GM06990 (cell line): ENCODE results near the gene TDRD12.
"Not testable (repeated sequence)": the region's sequence is repeated elsewhere in the genome, so short reads cannot be mapped to it uniquely, and the experiment has no call there.

Source experiments
- DNase-seq: peaks from one replicate; pipeline ENCODE4 v3.0.0-alpha.2; 2011; ENCODE audit not compliant: insufficient read length; ENCODE audit errors: extremely low read depth
- H3K27me3 ChIP-seq: replicated peaks from 2 replicates; pipeline ENCODE4 v1.6.0; 2011; ENCODE audit warnings: low read length; ENCODE audit not compliant: control insufficient read depth, insufficient read depth
- H3K36me3 ChIP-seq: 2 replicates; pipeline ENCODE4 v1.5.1; 2011; ENCODE audit warnings: low read length; ENCODE audit not compliant: control insufficient read depth, insufficient read depth
- H3K4me3 ChIP-seq: replicated peaks from 2 replicates; pipeline ENCODE4 v1.5.1; 2011; ENCODE audit warnings: low read depth, mild to moderate bottlenecking, control low read depth, low read length
- TF ChIP-seq, protein P1 (sequence below): IDR thresholded peaks from 2 replicates; pipeline ENCODE4 v1.5.1; 2011; ENCODE audit warnings: low read length, control low read depth, mild to moderate bottlenecking, inconsistent platforms; ENCODE audit not compliant: insufficient read depth, poor library complexity, severe bottlenecking

TDRD12 gene

GRCh38 chr19:32750441-32751055, 31.0 kb downstream of the TDRD12 start:
- H3K36me3 ChIP-seq = no peaks in the 10 kb centered on the region
- no peak for DNase-seq
- no peak overlapping the region for H3K4me3 ChIP-seq
- no peaks in the 10 kb centered on the region for H3K27me3 ChIP-seq
- TF ChIP-seq, protein P1, sequence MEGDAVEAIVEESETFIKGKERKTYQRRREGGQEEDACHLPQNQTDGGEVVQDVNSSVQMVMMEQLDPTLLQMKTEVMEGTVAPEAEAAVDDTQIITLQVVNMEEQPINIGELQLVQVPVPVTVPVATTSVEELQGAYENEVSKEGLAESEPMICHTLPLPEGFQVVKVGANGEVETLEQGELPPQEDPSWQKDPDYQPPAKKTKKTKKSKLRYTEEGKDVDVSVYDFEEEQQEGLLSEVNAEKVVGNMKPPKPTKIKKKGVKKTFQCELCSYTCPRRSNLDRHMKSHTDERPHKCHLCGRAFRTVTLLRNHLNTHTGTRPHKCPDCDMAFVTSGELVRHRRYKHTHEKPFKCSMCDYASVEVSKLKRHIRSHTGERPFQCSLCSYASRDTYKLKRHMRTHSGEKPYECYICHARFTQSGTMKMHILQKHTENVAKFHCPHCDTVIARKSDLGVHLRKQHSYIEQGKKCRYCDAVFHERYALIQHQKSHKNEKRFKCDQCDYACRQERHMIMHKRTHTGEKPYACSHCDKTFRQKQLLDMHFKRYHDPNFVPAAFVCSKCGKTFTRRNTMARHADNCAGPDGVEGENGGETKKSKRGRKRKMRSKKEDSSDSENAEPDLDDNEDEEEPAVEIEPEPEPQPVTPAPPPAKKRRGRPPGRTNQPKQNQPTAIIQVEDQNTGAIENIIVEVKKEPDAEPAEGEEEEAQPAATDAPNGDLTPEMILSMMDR = no peak

- TF ChIP-seq, protein P1 = no peak
- no peak overlapping the region for H3K4me3 ChIP-seq
These were observed 31.5 kb downstream of the TDRD12 start for GRCh38 chr19:32751066-32751465.

GRCh38 chr19:32757189-32757588, 37.6 kb downstream of the TDRD12 start:
- H3K36me3 ChIP-seq = no peaks in the 10 kb centered on the region
- H3K4me3 ChIP-seq = no peak overlapping the region
- TF ChIP-seq, protein P1 = no peak
- no peaks in the 10 kb centered on the region for H3K27me3 ChIP-seq
- no peak for DNase-seq

More at GRCh38 chr19:32751066-32751465, 31.5 kb downstream of the TDRD12 start:
- no peak for DNase-seq
- no peaks in the 10 kb centered on the region for H3K27me3 ChIP-seq
- H3K36me3 ChIP-seq = no peaks in the 10 kb centered on the region

DNA sequence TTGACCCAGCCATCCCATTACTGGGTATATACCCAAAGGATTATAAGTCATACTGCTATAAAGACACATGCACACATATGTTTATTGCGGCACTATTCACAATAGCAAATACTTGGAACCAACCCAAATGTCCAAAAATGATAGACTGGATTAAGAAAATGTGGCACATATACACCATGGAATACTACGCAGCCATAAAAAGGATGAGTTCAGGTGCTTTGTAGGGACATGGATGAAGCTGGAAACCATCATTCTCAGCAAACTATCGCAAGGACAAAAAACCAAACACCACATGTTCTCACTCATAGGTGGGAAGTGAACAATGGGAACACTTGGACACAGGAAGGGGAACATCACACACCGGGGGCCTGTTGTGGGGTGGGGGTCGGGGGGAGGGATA, 45.8 kb downstream of the TDRD12 start:
- not testable (repeated sequence) for H3K4me3 ChIP-seq, DNase-seq, H3K36me3 ChIP-seq, H3K27me3 ChIP-seq

DNA sequence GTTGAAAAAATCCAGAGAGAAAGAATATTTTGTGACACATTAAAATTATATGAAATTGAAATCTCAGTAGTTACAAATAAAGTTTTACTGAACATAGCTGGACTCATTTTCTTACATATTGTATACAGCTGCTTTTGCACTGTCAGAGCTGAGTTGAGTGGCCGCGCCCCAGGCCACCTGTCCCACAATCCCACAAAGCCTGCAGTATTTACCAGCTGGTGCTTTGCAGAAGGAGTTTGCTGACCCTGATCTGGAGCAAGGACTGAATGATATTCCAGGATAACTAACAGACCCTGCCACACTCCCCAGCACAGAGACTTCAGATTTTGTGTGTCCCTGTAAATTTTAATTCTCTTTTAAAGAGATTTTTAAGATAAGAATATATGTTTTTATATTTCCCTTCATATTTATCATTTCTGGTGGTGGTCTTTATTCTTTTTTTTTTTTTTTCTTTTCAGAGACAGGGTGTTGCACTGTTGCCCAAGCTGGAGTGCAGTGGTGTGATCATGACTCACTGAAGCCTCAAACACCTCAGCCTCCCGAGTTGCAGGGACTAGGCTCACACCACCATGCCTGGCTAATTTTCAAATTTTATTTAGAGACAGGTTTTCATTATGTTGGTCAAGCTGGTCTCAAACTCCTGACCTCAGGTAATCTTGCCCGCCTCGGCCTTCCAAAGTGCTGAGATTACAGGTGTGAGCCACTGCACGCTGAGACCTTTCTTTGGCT, 48.5 kb downstream of the TDRD12 start:
- TF ChIP-seq, protein P1 = no peak
- H3K4me3 ChIP-seq = no peak overlapping the region
- H3K27me3 ChIP-seq = no peaks in the 10 kb centered on the region; the same call in none of the 2 replicates
- no peaks in the 10 kb centered on the region for H3K36me3 ChIP-seq
- no peak for DNase-seq

DNA sequence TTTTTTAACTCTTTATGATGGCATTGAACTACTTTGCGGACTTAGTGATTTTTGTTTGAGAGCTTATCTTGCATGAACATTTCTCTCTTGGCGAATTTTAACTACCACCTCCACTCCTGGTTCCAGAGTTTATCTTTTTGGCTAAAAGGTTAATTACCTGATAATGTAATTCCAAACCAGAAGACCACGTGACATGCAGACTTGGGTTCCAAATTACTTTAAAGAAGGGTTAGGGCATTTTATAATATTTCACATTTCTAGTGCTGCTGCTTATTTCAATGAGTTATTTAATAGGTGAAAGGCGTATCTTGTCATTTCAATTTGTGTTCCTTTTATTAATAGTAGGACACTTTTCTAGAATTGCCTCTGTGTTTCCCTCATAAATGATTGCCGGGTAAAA, 52.0 kb downstream of the TDRD12 start:
- H3K36me3 ChIP-seq = no peaks in the 10 kb centered on the region
- TF ChIP-seq, protein P1 = no peak
- no peaks in the 10 kb centered on the region; the same call in none of the 2 replicates for H3K27me3 ChIP-seq
- no peak overlapping the region for H3K4me3 ChIP-seq
- DNase-seq = no peak
